ENCODE results near the gene CERK.
A peak's percentile ranks its signal among the peaks of the same experiment; 100 is the strongest.
"Not testable (repeated sequence)": the region's sequence is repeated elsewhere in the genome, so short reads cannot be mapped to it uniquely, and the experiment has no call there.

Gene CERK

GRCh38 chr22:46748206-46748907, 10.3 kb upstream of the CERK start:
- DNase-seq = no peak

- no peak for DNase-seq
Observed at GRCh38 chr22:46747646-46748045, 9.6 kb upstream of the CERK start.

- DNase-seq = no peak
Observed at GRCh38 chr22:46746620-46747019, 8.6 kb upstream of the CERK start.

- DNase-seq = no peak
Observed at GRCh38 chr22:46746192-46746591, 8.1 kb upstream of the CERK start.

- DNase-seq = no peak
Observed at GRCh38 chr22:46744581-46744980, 6.5 kb upstream of the CERK start.

- no peak for DNase-seq
Observed at GRCh38 chr22:46742576-46743221, 4.6 kb upstream of the CERK start.

GRCh38 chr22:46741974-46742519, 4.0 kb upstream of the CERK start:
- no peak for DNase-seq

GRCh38 chr22:46740910-46741780, 3.1 kb upstream of the CERK start:
- no peak for DNase-seq

- DNase-seq = peak; percentile 49
Observed at GRCh38 chr22:46739094-46739870, 1.2 kb upstream of the CERK start.

GRCh38 chr22:46738647-46739093, 618 bp upstream of the CERK start:
- no peak for DNase-seq

- DNase-seq = peak; percentile 32
Observed at GRCh38 chr22:46737105-46737975, 712 bp downstream of the CERK start.

GRCh38 chr22:46736705-46737104, 1.3 kb downstream of the CERK start:
- no peak for DNase-seq

GRCh38 chr22:46735747-46736608, 2.1 kb downstream of the CERK start:
- DNase-seq = no peak

- no peak for DNase-seq
Observed at GRCh38 chr22:46734830-46735453, 3.1 kb downstream of the CERK start.

GRCh38 chr22:46734213-46734722, 3.8 kb downstream of the CERK start:
- DNase-seq = not testable (repeated sequence)

- DNase-seq = no peak
Observed at GRCh38 chr22:46732513-46732912, 5.5 kb downstream of the CERK start.

GRCh38 chr22:46732041-46732379, 6.0 kb downstream of the CERK start:
- DNase-seq = no peak

GRCh38 chr22:46731246-46732040, 6.6 kb downstream of the CERK start:
- no peak for DNase-seq
